Measurements from ENCODE around the gene ZP1.

Gene ZP1

GRCh38 chr11:60912851-60913528 is 45.6 kb downstream of the ZP1 start:
- DNase-seq = no peak

GRCh38 chr11:60913793-60914632 is 46.7 kb downstream of the ZP1 start, which contains the start of gene TMEM109:
Gene TMEM109 (plus strand): TSS chr11:60914158. CDS start chr11:60919694, 5,536 bp downstream.
- DNase-seq = peak; percentile 86

DNA sequence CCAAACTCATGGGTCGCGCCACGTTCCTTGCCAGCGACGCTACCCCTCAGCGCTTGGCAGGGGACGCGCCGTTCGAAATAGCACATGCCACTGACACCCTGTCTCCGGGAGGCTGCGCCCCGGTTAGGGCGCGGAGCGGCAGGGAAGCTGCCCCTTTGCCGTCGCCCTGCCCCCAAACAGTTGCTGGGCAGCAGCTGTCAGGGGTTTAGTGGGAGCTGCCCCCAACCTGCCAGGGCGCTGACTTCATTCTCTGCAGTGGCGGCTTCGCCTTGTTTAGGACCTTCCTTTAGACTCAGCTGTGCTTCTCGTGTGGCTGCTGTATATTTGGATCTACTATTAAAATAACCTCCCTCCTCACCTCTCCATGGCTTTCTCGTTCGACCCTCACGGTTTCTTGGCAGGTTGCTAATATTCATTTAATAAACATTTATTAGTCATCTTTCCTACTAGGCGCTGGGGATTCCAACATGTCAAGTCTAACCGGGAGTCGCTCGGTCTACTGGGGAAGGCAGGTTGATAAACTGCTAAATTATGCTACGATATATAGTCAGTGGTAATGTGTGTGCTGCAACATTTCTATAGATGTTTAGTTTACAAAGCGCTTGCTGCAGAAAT is 47.4 kb downstream of the ZP1 start:
- DNase-seq = no peak

DNA sequence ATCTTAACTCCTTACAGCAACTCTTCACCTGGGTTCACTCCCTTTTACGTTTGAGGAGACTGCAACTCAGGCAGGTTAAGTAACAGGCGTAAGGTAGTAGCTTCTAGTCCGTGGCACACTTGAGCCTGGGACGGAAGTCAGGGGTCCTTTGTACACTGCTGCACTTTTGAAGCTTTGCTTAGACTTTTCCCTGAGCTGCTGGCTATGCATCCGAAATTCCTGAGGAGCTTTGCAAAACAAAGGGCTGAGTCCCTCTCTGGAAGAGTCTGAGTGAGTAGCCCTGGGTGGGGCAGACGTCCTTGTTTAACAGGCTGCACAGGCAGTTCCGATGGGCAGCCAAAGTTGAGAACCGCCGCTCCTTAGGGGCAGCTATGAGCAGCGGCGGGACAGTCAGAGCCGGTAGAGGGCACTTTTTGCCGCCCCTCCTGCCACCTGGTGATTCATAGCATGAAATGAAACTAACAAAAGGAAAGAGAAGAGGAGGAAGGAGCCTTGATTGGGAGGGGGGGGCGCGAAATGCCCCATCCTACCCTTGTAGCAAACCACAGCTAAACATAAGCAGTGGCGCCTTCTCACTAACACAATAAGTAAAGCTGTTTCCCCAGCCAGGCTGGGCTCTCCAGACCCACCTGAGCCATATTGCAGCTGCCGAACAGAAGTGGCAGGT is 48.0 kb downstream of the ZP1 start:
- DNase-seq = peak; percentile 70

DNA sequence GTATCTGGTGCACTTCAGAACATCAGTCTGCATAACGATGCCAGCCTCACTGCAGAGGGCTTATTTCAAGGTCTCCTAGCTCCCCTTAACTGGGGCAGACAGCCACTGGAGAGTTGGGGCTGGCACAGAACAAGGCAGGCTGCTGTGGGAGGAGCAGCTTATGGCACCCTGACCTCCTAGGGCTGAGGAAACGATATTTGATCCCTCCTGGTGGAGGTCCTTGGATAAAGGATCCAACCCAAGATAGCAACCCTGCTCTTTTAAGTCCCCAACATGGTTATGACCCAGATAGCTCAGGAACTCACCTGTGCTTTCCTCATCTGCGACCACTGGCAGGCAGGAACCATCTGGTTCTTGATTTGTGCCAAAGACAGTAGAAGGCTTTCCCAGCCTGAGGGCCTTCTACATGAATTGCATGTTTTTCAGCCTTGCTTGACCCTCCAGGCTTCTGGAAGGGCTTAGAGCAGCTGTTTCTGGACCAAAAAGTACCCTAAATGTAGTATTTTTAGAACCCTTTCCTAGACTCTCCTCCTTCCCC is 49.4 kb downstream of the ZP1 start:
- no peak for DNase-seq

GRCh38 chr11:60917267-60917666 is 49.9 kb downstream of the ZP1 start:
- no peak for DNase-seq

DNA sequence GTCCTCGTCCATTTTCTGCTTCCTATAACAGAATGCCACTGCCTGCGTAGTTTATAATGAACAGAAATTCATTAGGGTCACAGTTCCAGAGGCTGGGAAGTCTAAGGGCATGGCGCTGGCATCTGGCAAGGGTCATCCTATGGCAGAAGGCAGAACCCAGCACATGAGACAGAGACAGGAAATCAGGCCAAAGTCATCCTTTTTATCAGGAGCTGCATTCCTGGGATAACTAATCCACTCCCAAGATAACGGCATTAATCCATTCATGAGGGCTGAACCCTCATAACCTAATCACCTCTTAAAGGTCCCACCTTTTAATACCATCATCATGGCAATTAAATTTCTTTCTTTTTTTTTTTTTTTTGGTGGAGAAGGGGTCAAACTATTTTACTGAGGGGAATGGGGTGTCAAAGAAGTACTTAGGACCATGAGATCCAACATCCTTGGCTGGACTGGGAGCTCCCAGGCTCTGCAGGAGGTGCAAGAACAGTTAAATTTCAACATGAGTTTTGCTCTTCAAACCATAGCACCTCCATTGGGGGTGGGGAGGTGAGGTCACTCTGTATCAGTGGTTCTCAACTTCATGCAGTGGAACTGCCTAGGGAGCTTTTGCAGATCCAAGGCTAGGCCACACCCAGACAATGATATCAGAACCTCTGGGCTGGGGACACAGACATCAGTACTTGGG is 51.1 kb downstream of the ZP1 start:
- DNase-seq = no peak

DNA sequence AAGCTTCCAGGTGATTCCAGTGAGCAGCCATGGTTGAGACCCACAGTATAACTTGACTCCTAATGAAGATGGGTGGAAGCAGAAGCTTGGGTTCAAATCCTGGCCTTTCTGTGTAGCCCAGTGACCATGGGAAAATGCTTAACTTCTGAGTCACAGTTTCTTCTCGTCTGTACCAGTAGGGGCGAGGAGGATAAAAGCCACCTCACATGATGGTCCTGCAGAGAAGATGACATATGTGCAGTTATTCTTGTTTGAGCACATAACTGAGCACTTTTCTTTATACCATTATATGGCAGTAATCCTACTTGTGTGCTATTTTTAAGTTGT is 51.6 kb downstream of the ZP1 start:
- peak; percentile 11 for DNase-seq

DNA sequence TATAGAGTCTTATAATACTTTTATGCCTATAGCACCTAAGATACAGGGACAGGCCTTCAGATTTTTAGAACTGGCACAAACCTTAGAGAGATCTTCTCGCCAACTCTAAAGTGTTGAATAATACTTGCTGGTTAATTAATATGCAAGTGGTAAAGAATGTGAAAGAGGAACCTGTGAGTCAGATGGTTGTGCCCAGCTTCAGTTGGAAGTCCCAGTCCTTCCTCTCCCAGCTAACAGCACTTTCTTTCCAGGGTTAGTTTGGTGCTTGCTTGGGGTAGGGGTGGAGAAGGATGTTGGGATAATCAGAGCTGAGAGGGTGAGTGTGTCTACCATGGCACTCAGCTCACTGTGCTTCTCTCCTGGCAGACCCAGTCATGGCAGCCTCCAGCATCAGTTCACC is 52.0 kb downstream of the ZP1 start:
- no peak for DNase-seq

- no peak for DNase-seq
These were observed 52.6 kb downstream of the ZP1 start for GRCh38 chr11:60919956-60920355.

DNA sequence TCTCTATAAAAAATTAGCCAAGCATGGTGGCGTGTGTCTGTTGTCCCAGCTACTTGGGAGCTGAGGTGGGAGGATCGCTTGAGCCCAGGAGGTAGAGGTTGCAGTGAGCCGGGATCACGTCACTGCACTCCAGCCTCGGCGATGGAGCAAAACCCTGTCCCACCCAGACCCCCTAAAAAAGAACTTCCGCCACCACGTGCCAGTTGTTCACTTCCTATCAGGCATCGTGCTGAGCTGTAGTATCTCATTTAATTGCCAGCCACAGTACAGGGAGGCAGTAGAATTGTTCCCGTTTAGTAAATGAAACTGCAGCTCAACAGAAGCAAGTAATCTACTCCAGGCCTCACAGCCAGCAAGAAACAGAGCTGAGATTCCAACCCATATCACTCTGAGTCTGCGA is 53.9 kb downstream of the ZP1 start:
- no peak for DNase-seq

GRCh38 chr11:60921777-60922335 is 54.5 kb downstream of the ZP1 start:
- no peak for DNase-seq

DNA sequence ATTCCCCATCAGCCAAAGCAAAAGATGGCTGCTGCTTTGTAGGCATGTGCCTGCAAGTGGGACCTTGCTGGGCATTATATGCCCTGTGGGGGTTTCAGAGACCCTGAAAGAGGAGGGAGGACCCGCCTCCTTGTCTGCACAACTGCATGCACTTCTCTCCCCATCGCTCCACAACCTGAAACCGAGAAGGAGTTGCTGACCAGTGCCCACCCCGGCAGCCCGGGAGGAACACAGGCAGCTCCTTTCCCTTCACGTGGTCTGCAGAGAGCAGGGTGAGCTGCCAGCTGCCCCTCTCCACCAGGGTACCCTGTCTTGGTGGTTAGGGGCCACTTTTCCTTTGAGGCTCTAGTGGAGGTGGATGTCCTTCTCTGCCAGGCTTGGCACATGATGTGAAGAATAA is 55.6 kb downstream of the ZP1 start:
- DNase-seq = no peak

DNA sequence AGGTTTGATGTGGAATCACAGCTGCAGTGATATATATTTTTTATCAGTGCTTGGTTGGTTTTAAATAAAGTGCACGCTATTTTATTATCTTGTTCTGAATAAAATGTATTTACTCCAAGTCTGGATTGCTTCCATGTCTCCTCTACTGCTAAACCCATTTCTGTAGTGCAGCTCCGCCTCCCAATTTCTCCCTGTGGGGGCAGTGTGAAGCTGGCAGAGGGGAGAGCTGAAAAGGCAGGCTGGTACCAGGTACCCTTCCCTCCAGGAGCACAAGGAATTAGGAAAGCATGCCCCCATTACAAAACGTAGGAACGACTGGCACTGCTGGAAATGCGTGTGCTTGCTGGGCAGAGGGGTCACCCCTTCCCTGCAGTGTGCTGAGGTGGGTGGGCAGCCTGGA is 56.0 kb downstream of the ZP1 start:
- DNase-seq = no peak

- DNase-seq = no peak
These were observed 56.4 kb downstream of the ZP1 start for GRCh38 chr11:60923800-60924109.

DNA sequence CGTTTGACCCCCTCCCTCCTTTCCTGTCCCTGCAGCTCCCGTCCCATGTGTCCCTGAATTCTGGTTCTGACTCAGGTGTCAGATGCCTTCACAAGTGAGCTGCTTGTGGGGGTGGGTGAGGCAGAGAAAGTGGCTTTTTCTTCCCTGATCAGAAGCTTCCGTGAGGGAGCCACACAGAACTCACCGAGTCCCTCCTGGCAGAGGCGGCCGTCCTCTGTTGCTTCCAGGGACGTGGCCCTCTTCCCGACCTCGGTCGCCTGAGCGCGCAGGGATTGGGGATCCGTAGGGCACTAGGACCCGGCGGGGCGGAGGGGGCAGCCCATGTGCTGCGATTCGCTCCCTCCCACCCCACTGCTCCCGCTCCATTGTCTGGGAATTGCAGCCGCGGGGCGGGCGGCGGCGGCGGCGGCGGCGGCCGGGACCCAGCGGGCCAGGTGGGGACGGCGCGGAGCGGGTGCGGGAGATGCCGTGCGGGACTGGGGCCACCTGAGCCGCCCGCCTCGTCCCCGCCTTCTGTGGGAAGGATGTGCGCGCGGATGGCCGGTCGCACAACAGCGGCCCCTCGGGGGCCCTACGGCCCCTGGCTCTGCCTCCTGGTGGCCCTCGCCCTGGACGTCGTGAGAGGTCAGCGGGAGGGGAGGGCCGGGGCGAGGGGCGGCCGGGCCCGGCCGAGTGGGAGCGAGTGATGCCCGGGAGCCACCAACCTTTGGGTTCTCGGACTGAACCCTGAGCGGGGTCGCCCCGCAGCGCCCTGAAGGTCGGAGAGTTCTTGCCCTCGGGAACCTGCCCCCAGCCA is 57.0 kb downstream of the ZP1 start, which contains the start of gene TMEM132A:
TSS of gene TMEM132A (plus strand) at position 351 of the 796 bp plus-strand sequence. CDS start at position 525, 174 bp downstream.
- DNase-seq = peak; percentile 66
